ENCODE measurements around the gene TAF1L.
"Not testable (repeated sequence)": the region's sequence is repeated elsewhere in the genome, so short reads cannot be mapped to it uniquely, and the experiment has no call there.

- not testable (repeated sequence) for TF ChIP-seq CTCF, POLR2A (IDR thresholded peaks at IDR 0.05)
Measured at GRCh38 chr9:32633151-32633550, 2.3 kb downstream of the TAF1L start.
